ENCODE results near the gene GAS7.

The GAS7 gene

GRCh38 chr17:10081571-10082169, 116.7 kb downstream of the GAS7 start:
- Histone ChIP-seq H3K4me1 (ENCODE audit: control insufficient read depth, insufficient read depth, low read length) (peaks cover 8% of the 10 kb centered on the region), H3K4me3 (ENCODE audit: low read length) (no peak overlapping the region), H3K36me3 (ENCODE audit: control insufficient read depth, insufficient read depth, low read length, severe bottlenecking) (no peaks in the 10 kb centered on the region), H3K27me3 (replicated peaks; ENCODE audit: control insufficient read depth, insufficient read depth, low read length) (no peaks in the 10 kb centered on the region), H3K9ac (ENCODE audit: low read length) (no peak overlapping the region), H3K9me3 (ENCODE audit: control insufficient read depth, low read length) (no peaks in the 10 kb centered on the region)
- DNase-seq (ENCODE audit: low read depth), result no peak

DNA sequence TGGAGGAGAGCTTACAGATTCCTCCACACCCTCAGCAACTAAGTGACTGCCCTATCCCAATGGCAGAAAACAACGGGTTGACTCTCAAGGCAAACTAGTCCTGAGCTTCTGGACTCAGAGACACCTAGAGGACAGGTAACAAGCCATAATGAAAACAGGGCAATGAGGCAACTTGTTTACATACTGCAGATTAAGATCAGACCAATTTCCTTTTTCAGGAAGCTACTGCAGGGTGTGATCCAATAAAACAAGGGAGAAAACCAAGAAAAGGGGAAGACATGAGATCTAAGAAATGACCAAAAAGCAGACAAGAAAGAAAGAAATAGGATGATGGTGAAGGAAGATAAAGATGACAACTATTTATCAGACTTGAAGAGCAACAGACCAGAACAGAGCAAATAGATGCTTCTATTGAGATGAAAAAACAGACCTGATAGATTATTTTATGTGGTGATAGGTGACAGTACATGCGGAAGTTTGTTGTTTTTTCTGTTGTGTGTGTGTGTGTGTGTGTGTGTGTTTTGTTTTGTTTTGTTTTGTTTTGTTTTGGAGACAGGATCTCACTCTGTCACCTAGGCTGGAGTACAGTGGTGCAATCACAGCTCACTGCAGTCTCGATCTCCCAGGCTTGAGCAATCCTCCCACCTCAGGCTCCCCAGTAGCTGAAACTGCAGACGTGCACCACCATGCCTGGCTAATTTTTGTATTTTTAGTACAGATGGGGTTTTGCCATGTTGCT, 120.7 kb downstream of the GAS7 start:
- Histone ChIP-seq H3K4me3 (ENCODE audit: low read length) (no peak overlapping the region), H3K36me3 (ENCODE audit: control insufficient read depth, insufficient read depth, low read length, severe bottlenecking) (no peaks in the 10 kb centered on the region)
- DNase-seq (ENCODE audit: low read depth), result no peak

GRCh38 chr17:10075919-10076318, 122.5 kb downstream of the GAS7 start:
- Histone ChIP-seq H3K27me3 (replicated peaks; ENCODE audit: control insufficient read depth, insufficient read depth, low read length) (no peaks in the 10 kb centered on the region), H3K36me3 (ENCODE audit: control insufficient read depth, insufficient read depth, low read length, severe bottlenecking) (no peaks in the 10 kb centered on the region), H3K9me3 (ENCODE audit: control insufficient read depth, low read length) (no peaks in the 10 kb centered on the region), H3K4me3 (ENCODE audit: low read length) (no peak overlapping the region), H3K9ac (ENCODE audit: low read length) (no peak overlapping the region), H3K4me1 (ENCODE audit: control insufficient read depth, insufficient read depth, low read length) (no peaks in the 10 kb centered on the region)
- no peak for DNase-seq (ENCODE audit: low read depth)

More for the DNA sequence above, 120.7 kb downstream of the GAS7 start:
- no peaks in the 10 kb centered on the region for H3K27me3 ChIP-seq (replicated peaks; ENCODE audit: control insufficient read depth, insufficient read depth, low read length)
- no peak overlapping the region for H3K9ac ChIP-seq (ENCODE audit: low read length)
- H3K4me1 ChIP-seq (ENCODE audit: control insufficient read depth, insufficient read depth, low read length), result no peaks in the 10 kb centered on the region
- H3K9me3 ChIP-seq (ENCODE audit: control insufficient read depth, low read length), result no peaks in the 10 kb centered on the region

DNA sequence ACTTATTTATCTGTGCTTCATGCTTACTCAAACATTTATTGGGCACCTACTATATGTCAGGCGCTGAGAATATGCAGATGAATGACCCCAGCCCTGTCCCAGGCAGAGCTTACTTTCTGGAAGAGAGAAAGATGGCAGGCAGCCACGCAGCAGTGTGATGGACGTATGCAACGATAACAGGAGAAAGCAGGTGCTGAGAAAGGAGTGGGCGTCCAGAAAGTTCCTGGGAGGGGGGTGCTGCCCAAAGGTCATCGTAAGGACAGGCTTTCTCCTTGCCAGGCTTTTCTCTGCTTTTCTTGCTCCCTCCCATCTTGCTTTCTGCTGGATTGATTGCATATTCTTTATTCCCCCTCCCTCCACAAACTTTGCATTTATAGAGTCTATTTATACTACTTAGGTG, 124.5 kb downstream of the GAS7 start:
- Histone ChIP-seq H3K9me3 (ENCODE audit: control insufficient read depth, low read length) (no peaks in the 10 kb centered on the region), H3K9ac (ENCODE audit: low read length) (no peak overlapping the region), H3K27me3 (replicated peaks; ENCODE audit: control insufficient read depth, insufficient read depth, low read length) (no peaks in the 10 kb centered on the region), H3K4me1 (ENCODE audit: control insufficient read depth, insufficient read depth, low read length) (peaks cover 15% of the 10 kb centered on the region), H3K36me3 (ENCODE audit: control insufficient read depth, insufficient read depth, low read length, severe bottlenecking) (no peaks in the 10 kb centered on the region), H3K4me3 (ENCODE audit: low read length) (no peak overlapping the region)
- DNase-seq (ENCODE audit: low read depth), result no peak

DNA sequence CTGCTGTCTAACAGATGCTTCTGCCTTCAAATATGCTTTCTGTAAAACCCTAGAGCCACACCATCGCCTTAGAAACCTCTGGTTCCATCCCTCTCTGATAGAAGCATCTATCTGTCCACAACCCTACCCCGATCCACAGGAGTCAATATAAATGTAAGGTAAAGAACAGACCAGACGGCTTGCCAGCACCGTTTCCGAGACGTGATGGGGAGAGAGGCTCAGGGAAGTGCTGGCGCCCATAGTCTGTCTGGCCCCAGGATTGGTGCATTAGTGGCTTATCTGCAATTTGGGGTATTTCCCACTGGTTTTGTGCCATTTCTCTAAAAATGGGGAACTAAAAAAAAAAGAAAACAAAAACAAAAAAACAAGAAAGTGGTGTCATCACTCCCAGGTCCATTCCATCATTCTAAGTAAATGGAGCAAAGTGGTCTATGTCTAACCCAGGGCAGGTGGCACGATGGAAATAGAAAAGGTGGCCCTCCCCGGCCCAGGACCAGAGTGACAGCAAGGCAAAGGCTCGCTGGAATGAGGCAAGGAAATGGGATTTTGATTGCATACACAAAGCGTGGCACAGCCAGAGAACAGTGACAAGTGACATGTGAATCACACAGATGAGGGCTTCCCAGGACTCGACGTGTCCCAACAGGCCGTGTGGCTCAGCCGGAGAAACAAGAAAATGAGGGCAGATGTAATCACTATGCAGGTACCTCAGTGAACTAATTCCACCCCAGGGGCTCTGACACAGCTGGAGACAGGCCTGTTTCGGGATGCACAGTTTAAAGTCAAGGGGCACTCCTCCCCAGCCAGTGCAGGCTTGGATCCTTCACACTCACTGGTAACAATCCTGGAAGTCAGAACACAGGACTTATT, 125.6 kb downstream of the GAS7 start:
- no peaks in the 10 kb centered on the region for H3K36me3 ChIP-seq (ENCODE audit: control insufficient read depth, insufficient read depth, low read length, severe bottlenecking)
- no peaks in the 10 kb centered on the region for H3K9me3 ChIP-seq (ENCODE audit: control insufficient read depth, low read length)
- DNase-seq (ENCODE audit: low read depth), result no peak
- H3K27me3 ChIP-seq (replicated peaks; ENCODE audit: control insufficient read depth, insufficient read depth, low read length), result no peaks in the 10 kb centered on the region
- no peak overlapping the region for H3K9ac ChIP-seq (ENCODE audit: low read length)
- peaks cover 16% of the 10 kb centered on the region for H3K4me1 ChIP-seq (ENCODE audit: control insufficient read depth, insufficient read depth, low read length)
- no peak overlapping the region for H3K4me3 ChIP-seq (ENCODE audit: low read length)

DNA sequence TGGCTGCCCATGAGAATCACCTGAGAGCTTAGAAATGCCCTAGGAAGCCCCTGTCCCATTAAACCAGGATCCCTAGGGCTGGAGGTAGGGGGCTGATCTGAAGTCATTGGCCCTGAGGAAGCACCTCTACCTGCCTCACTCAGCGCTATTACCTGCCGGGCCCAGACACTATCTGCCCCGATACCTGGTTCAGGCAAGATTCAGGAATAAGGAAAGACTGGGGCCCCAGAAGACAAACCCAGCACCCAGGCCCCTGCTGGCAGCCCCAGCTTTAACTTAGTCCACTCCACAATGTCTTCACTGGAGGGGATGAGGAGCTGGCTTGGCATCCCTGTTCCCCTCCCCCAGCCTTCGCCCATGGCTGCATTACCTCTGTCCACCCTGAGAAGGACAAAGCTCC, 126.3 kb downstream of the GAS7 start:
- Histone ChIP-seq H3K36me3 (ENCODE audit: control insufficient read depth, insufficient read depth, low read length, severe bottlenecking) (no peaks in the 10 kb centered on the region), H3K9me3 (ENCODE audit: control insufficient read depth, low read length) (no peaks in the 10 kb centered on the region), H3K4me1 (ENCODE audit: control insufficient read depth, insufficient read depth, low read length) (peaks cover 16% of the 10 kb centered on the region), H3K9ac (ENCODE audit: low read length) (no peak overlapping the region), H3K27me3 (replicated peaks; ENCODE audit: control insufficient read depth, insufficient read depth, low read length) (no peaks in the 10 kb centered on the region), H3K4me3 (ENCODE audit: low read length) (no peak overlapping the region)
- no peak for DNase-seq (ENCODE audit: low read depth)

- Histone ChIP-seq H3K9me3 (ENCODE audit: control insufficient read depth, low read length) (no peaks in the 10 kb centered on the region), H3K27me3 (replicated peaks; ENCODE audit: control insufficient read depth, insufficient read depth, low read length) (no peaks in the 10 kb centered on the region), H3K36me3 (ENCODE audit: control insufficient read depth, insufficient read depth, low read length, severe bottlenecking) (no peaks in the 10 kb centered on the region), H3K4me1 (ENCODE audit: control insufficient read depth, insufficient read depth, low read length) (peaks cover 16% of the 10 kb centered on the region), H3K4me3 (ENCODE audit: low read length) (no peak overlapping the region), H3K9ac (ENCODE audit: low read length) (no peak overlapping the region)
- DNase-seq (ENCODE audit: low read depth), result no peak
Observed at GRCh38 chr17:10071141-10071540, 127.3 kb downstream of the GAS7 start.

DNA sequence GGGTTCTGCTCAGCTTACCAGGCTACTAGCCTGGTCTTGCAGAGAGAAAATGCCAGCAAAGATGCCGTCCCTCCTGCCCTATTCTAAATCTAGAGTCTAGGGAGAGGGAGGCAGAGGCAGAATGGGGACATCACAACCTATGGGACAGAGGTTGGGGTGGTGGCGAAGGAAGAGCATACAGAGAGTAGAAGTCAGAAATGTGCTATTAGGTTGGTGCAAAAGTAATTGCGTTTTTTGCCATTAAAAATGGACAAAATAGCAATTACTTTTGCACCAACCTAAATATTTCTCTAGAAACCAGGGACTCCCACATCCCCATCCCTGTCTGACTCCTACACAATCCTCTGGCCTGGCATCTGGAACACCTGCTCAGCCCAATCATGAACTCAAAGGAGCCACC, 127.7 kb downstream of the GAS7 start:
- no peaks in the 10 kb centered on the region for H3K27me3 ChIP-seq (replicated peaks; ENCODE audit: control insufficient read depth, insufficient read depth, low read length)
- H3K36me3 ChIP-seq (ENCODE audit: control insufficient read depth, insufficient read depth, low read length, severe bottlenecking), result no peaks in the 10 kb centered on the region
- DNase-seq (ENCODE audit: low read depth), result no peak
- H3K4me3 ChIP-seq (ENCODE audit: low read length), result no peak overlapping the region
- H3K9me3 ChIP-seq (ENCODE audit: control insufficient read depth, low read length), result no peaks in the 10 kb centered on the region
- H3K4me1 ChIP-seq (ENCODE audit: control insufficient read depth, insufficient read depth, low read length), result peaks cover 16% of the 10 kb centered on the region
- no peak overlapping the region for H3K9ac ChIP-seq (ENCODE audit: low read length)

DNA sequence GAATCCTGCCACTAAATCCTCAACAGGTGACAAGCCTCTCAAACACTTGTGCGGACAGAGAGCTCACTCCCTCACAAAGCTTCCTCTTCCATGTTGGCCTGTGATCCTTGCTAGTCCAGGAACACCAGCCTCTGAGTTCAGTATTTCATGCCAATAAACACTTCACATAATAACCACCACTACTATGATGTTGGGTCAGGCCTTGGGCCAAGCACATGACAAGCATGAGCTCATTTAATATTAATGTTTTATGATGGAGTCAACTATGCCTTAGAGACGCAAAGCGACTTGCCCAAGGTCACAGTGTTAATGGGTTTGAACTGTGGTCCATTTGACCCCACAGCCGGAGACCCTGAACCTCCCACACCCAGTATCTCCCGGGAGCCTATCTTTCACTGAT, 129.1 kb downstream of the GAS7 start:
- Histone ChIP-seq H3K36me3 (ENCODE audit: control insufficient read depth, insufficient read depth, low read length, severe bottlenecking) (no peaks in the 10 kb centered on the region), H3K9ac (ENCODE audit: low read length) (no peak overlapping the region), H3K4me1 (ENCODE audit: control insufficient read depth, insufficient read depth, low read length) (peaks cover 16% of the 10 kb centered on the region), H3K4me3 (ENCODE audit: low read length) (no peak overlapping the region), H3K9me3 (ENCODE audit: control insufficient read depth, low read length) (peaks cover 5% of the 10 kb centered on the region), H3K27me3 (replicated peaks; ENCODE audit: control insufficient read depth, insufficient read depth, low read length) (no peaks in the 10 kb centered on the region)
- DNase-seq (ENCODE audit: low read depth), result no peak

GRCh38 chr17:10067446-10068143, 130.8 kb downstream of the GAS7 start:
- Histone ChIP-seq H3K9me3 (ENCODE audit: control insufficient read depth, low read length) (peaks cover 5% of the 10 kb centered on the region), H3K9ac (ENCODE audit: low read length) (no peak overlapping the region), H3K27me3 (replicated peaks; ENCODE audit: control insufficient read depth, insufficient read depth, low read length) (no peaks in the 10 kb centered on the region), H3K36me3 (ENCODE audit: control insufficient read depth, insufficient read depth, low read length, severe bottlenecking) (no peaks in the 10 kb centered on the region), H3K4me3 (ENCODE audit: low read length) (no peak overlapping the region), H3K4me1 (ENCODE audit: control insufficient read depth, insufficient read depth, low read length) (peaks cover 19% of the 10 kb centered on the region)
- no peak for DNase-seq (ENCODE audit: low read depth)

DNA sequence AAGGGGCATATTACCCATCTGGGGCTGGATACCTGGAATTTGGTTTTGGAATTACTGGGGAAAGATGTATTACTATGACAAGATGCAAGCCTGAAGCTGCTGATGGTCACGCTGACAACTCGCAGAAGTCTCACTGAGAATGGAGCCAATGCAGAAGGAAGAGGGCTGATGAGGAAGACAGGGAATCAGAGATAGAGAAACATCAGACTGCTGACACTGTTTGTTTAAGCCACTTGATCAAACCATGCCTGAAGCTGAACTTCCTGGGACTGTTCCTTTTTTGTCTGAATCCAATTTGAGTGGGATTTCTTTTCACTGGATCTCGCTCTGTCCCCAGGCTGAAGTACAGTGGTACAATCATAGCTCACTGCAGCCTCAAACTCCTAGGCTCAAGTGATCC, 133.9 kb downstream of the GAS7 start:
- no peak for DNase-seq (ENCODE audit: low read depth)
- Histone ChIP-seq H3K9me3 (ENCODE audit: control insufficient read depth, low read length) (peaks cover 5% of the 10 kb centered on the region), H3K4me3 (ENCODE audit: low read length) (no peak overlapping the region), H3K27me3 (replicated peaks; ENCODE audit: control insufficient read depth, insufficient read depth, low read length) (no peaks in the 10 kb centered on the region), H3K9ac (ENCODE audit: low read length) (no peak overlapping the region), H3K4me1 (ENCODE audit: control insufficient read depth, insufficient read depth, low read length) (peaks cover 31% of the 10 kb centered on the region), H3K36me3 (ENCODE audit: control insufficient read depth, insufficient read depth, low read length, severe bottlenecking) (no peaks in the 10 kb centered on the region)

Measured in adipocyte (in vitro differentiated cells).